GM19324 (cell line): ENCODE results near the gene ID3.

Source experiments
- ATAC-seq: cut with Tn5 transposase; IDR thresholded peaks from one replicate; pipeline ENCODE4 v1.9.1; 2021; ENCODE audit warnings: mild to moderate bottlenecking, moderate library complexity; ENCODE audit not compliant: unreplicated experiment, low FRiP score

ID3 gene

DNA sequence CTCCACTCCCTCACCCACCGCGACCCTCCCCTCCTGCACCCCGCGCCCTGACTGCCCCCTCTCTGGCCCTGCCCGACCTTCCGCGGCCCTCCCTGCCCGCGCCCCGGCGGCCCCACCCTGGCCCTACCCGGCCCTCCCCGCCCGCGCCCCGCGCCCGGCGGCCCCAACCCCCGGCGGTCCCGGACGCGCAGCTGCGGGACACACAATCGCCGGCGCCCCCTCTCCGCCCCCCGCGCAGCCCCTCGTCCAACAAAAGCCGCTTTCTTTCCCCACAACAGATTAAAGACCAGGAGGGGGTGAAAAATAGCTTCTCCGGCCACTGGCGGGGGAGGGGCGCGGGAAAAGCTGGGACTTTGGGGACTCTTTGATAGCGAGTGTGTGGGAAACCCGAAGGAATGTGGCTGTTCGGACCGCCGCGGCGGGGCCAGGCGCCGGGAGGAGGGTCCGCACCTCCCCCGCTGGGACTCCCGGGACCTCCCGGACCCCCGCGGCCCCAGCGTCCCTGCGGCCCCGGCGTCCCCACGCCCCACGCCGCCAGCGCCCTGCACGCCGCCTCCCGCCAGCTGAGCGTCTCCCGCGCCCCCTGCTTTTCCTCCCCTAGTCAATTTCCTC, 8.8 kb upstream of the ID3 start:
- no peak for ATAC-seq

DNA sequence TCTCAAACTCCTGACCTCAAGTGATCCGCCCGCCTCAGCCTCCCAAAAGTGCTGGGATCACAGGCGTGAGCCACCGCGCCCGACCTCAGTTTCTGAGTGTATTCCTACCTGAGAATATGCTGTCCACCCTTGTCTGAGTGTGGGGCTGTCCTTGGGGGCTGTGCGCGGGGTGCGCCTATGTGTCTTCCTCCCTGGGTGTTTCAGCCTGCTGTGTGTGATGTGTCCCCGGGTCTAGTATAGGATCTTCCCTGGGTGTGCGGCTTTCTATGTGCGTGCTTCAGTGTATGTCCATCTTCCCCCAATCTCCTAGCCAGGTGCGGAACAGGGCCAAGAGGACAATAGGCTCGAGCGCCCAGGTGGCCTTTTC, 8.3 kb upstream of the ID3 start:
- no peak for ATAC-seq

DNA sequence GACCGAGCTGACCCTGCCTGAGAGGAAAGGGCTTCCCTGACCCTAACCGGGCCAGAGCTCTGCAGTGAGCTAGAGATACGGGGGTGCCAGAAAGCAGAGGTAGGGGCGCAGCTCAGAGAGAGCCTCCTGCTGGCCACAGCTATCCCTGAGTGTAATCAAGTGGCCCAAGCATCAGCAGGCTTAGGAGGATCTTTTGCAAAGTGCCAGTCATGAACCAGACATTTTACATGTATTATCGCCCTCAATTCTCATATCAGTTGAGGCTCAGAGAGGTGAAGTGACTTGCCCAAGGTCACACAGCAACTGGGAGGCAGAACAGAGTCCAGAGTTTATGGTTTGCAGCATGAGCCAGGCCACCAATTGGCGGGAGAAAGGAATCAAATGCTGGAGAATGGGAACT, 7.0 kb upstream of the ID3 start:
- no peak for ATAC-seq

DNA sequence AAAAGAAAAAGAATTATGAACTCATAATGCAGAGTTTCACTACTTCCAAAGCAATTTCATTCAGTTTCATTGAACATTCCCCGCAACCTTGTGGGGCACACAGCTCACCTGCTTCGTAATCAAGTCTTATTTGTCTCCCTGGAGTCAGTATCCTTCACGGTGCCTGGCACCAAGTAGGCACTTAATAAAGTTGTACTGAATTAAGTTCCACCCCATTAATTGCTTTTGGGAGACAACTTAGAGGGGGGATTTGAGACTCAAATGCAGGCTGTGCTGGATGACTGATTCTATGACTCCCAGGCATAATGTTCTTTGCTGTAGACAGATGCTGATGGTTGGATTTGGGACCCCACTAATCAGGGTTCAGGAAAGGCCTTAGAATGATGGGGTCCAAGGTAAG, 6.5 kb upstream of the ID3 start:
- no peak for ATAC-seq

DNA sequence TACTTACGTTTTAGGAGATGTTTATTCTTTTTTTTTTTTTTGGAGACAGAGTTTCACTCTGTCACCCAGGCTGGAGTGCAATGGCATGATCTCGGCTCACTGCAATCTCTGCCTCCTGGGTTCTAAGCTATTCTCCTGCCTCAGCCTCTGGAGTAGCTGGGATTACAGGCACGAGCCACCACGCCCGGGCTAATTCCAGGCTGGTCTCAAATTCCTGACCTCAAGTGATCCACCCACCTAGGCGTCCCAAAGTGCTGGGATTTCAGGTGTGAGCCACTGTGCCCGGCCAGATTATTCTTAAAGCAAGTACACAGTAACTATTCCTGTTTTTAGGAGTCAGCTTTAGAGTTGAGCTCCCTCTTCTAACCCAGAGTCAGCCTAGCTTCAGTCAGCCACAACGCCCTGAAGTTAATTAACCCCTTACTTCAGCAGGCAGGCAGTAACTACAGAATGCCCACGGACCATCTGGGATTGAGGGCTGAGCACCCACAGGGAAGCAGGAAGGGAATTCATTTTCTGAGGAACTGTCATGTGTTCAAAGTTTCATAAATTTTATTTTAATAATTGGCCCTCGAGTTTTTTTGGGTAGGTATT, 5.3 kb upstream of the ID3 start:
- no peak for ATAC-seq

DNA sequence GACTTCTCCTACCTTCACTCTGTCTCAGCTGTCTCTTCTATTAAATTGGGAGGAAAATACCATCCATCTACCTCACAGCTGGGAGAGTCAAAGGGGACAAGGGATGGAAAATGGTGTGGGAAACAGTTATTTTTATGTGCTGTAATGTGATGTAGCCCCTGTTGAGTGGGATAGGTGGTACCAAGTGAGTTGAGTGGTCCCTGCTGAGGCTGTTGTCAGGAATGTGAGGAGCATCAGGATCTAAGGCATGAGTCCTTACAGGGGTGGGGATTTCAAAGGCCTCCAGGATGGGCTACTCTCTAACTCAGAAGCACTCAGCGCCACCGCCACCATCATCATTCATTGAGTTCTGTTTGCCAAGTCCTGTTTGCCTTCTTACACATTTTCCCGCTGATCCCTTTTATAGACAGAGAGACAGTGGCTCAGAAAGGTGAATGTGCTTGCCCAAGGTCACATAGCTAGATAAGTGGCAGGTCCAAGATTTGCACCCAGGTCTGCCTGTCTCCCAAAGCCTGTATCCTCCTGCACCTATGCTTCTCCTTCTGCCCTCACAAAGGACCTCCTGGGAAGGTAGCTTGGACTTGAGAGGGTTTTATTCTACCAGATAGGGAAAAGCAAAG, 4.6 kb upstream of the ID3 start:
- no peak for ATAC-seq

DNA sequence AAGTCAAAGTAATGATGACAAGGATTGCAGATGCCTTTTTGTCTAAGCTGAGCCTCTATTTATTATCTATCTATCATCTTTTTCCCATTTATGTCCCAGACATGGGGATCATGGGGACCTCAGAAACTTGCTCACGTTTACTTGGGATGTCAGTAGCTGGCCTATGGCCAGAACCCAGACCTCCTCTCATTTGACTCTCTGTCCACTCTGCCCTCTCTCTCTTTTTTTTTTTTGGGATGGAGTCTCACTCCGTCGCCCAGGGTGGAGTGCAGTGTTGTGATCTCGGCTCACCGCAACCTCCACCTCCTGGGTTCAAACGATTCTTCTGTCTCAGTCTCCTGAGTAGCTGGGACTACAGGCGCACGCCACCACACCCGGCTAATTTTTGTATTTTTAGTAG, 3.7 kb upstream of the ID3 start:
- ATAC-seq = no peak

DNA sequence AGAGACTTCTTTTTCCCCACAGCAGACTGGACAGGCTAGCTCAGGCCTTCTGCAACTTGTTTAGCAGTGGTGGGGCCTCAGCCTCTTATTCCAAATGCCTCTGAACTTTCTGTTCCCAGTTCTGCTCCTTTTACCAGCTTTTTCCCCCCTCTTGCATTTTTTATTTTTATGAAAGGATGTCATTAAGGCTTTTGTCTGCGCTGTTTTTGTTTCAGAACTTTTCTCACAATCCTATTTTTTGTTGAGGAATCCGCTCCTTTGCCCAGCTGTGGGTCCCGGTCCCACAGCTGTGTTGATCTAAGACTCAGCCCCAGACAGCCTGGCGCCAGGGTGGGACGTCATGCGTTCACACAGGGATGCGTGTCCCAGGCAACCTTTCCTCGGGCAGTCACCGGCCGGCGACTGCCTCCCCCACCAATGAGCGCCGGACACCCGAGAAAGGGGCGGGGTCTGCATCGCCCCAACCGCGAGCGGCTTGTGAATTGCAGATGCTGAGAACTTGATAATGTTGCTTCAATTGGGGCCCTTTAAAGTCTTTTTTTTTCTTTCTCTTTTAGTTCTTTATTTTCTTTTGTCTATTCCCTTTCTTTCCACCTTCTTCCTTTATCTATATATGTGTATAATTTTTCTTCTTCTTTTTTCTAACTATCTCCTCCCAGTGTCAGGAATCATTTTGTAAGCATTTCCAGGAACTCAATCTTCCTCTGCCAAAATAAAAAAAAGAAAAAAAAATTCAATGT, 3.0 kb upstream of the ID3 start:
- ATAC-seq = no peak

DNA sequence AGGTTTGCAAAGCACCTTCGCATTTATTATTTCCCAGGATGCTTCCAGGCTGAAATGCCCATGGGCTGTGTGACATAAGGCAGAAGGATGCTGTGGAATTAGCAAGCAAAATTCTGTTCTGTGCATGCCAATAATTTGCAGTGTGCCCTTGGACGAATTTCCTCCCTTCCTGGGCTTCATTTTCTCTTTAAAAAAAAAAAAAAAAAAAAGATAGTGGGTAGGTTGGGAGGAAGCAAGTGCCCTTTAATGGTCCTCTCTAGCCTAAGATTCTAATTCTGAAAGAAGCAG, 2.5 kb upstream of the ID3 start:
- no peak for ATAC-seq

DNA sequence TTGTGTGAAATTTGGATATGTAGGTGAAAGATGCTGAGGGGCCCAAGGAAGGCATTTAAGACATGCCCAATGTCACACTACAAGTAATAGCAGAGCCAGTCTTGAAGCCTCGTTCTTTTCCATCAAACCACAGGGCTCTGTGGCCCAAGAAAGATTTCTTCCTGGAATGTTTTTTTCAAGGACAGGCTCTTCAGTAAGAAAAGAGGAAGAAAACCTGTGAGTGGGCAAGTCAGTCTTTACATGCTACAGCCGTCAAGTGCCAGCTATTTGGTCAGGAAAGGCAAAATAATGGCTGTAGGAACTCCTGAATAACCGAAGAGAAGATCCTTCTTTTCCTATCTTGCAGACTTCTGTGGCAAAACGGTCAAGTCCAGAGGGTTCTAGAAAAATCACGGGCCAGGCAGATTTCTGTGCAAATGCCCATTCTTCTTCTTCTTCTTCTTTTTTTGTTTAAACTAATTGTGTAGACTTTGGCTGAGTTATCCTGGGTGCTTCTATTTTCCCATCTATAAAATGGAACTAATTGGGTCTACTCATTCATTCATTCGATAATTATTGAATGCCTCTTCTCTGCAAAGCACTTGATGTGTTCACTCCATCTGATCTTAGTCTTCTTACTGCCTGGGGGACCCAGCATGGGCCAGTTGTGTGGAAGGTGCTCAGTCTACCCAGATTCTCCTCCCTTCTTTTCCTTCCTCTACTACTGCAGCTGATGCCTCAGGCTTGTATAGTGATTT, 1.9 kb upstream of the ID3 start:
- ATAC-seq = no peak

DNA sequence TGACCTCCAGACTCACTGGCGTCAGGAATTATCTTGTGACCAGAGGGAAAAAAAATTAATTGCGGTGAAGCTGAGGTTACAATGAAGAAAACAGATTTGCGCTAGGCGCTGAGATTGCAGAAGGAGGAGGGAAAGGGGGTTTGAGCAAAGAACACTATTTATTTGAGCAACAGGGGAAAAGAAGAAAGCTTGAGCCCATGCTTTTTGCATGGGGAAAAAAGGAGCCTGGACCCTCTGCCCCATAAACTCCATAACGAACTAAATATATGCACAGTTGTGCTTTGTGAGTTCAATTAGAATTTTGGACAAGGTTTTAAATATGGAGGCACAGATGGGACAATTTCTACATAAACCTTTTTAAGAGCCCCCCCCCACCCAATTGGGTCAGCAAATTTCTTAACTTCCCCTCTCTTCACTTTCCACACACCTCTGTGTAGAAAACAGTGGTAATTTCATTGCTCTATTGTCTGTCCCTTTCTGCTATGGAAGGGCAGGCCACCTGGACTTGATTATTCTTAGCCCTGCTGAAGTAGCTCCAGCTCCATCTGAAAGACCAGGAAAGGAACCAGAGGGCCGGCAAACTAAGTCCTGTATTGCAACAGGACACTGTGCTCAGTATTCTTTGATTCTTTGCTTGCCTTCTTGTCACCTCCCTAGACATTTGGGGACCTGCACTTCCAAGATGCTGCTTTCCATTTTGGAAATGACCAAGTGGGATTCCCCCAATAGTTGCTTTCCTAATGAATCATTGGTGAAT, 862 bp upstream of the ID3 start:
- ATAC-seq = no peak

DNA sequence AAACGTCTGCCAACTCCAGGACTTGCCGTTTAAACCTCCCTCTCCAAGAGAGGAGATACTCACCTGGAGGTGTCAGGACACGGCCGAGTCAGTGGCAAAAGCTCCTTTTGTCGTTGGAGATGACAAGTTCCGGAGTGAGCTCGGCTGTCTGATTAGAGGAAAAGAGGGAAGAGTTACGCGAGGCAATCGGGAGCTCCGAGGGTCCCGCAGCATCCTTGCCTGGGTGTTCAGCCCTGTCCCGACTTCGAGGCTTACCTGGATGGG, 497 bp downstream of the ID3 start:
- no peak for ATAC-seq

DNA sequence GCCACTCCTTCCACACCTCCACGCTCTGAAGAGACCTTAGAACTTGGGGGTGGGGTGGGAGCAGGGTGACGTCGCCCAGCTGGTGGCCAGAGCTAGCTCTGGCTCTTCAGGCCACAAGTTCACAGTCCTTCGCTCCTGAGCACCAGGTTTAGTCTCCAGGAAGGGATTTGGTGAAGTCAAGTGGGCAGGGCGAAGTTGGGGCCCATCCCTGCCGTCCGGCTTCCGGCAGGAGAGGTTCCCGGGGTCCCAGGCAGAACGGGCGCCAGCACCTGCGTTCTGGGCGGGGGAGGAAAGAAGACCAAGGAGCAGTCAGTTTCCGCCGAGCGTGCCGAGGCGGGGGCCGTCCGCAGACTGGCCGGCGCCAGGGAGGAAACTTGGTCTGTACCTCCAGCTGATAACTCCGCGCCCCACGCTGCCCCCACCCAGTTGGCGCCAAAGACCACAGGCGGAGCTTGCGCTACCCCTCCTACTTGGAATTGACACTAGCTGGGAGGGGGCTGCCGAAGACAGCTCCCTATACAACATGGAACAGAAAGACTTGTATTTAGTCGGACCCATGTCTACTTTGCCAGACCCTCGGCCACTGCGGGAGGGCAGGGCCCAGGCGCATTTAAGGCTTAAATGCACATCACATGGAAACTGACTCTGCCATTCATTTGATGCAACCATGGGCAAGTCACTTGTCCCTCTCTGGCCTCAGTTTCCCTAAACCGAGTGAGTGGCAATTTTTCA, 995 bp downstream of the ID3 start:
- no peak for ATAC-seq

DNA sequence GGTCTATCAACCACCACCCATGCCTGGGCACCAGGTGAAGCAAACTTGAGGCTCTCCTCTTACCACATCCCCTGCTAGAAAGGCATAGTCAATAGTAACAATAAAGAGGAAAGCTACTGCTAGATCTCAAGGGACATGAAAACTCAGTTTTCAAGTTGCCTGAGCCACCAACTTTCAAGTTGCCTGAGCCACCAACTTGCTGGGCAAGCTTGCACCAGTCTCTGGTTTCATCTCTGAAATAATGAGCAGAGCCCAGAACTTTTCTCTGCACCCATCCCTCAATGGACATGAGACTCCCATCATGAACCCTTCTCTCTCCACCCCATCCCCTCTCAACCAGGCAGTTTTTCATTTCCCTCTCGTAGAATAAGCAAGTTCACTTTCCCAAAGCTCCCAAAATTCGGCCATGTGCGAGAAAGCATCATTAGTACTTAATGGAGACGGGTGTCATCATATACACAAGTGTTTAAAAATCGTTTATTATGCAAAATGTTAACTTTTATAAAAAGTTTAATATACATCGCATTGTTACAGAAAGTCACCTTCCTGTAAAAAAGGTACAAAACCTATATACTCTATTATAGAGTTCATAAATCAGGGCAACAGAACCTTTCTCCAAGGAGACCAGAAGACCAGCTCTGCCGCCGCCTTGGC, 1.7 kb downstream of the ID3 start:
- ATAC-seq = no peak

DNA sequence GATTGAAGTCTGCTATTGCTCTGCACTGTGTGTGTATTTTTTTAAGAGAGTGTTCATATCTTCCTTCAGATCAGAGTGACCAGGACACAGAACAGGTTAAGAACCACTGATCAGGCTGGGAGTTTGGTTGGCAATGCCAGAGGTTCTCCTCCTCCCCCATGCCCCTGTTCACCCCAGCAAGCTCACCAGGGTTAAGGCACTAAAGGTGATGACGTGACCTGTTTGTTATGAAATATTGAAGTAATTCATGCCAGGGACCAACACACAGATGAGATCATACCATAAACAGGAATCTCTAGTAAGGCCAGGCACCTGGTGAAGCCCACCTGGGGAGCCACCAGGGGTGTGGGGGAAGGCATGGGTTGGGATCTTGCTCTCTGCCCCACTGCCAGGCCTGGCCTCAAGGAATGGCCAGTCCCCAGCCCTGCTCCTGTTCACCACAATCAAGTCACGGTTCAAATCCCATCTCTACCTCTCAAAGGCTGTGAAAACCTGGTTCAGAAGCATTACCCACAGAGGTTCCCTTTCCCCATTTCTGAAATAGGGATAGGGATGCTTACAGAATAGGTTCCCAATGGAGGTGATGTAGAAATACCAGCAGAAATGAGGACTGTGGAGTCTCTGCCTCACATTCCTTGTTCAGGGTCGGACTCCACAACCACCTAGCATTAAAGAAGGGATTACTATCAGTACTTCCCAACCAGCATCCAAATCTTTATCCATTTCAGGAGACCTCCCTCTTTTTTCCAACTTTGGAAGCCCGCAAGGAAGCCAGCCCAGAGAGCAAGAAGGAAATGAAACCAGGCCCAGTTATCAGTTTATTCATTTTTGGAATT, 2.4 kb downstream of the ID3 start:
- ATAC-seq = no peak

DNA sequence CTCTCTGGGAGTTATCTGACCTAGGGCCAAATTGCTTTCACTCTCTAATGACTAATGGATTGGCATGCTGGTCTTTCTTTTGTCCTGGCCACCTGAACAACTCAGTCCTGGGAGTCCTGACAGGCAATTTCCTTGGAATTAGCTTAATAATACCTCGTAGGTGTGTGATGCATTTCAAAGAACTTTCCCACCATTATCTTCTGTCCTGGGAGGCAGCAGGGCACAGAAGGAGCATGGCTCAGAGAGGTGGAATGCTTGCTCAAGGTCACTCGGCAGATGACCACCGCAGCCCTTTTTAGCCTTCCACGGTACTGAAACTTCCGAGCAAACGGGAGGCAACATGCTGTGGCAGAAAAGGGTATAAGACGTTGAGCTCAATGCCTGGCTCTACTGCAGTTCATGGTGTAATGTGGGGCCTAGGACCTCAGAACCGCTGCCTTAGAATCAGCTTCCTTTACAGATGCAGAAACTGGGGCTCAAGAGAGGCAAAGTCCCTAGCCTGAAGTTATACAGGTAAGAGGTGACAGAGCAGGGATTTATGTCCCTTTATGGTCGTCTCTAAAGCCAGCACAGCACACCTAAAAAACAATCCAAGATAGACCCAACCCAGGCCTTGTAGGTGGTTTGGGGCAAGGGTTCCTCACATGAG, 3.2 kb downstream of the ID3 start:
- no peak for ATAC-seq

DNA sequence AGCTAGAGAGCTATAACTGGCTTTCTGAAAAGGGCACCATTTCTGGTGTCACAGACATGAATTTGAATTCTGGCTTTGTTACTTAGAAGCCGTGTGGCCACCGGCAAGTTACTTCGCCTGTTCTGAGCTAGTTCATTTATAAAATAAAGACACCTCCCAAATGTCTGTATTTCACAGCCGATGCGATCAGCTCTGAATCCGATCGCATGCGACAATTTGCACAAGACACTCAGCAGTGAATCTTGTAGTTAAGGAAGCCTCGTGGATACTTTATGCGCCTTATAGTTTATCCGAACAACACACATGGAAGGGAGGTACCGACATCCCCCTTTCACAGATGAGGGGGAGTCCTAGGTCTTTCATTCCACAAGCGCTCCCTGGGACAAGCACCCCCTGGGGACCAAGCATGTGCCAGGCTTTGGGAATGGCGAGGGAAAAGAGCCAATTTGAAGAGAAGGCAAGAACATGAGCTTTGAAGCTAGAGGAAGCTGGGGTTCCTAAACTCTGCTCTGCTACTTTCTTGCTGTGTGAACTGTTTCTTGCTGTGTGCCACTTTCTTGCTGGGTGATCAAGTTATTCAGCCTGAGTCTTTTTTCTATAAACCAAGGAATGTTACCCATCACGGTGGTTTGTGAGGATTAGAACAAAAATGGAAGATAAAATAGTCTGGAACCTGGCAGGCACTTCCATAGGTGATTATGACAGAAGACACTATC, 3.9 kb downstream of the ID3 start:
- ATAC-seq = no peak
